Dermis blood vessel endothelial cell (primary cell): ENCODE measurements around the gene ABL1. TPM values are rescaled to one million over a fixed set of nuclear protein-coding genes. Genes with fewer than 3 reads are reported as not detected.

ENCODE experiments used
- DNase-seq: peaks from one replicate; pipeline ENCODE4 v3.0.0; 2010
- total RNA-seq: library from RNA; depleted of rRNA; stranded (reverse); fragments of >200 nt; gene quantifications from 2 replicates; pipeline ENCODE4 v1.2.3, GENCODE V29; 2014

The ABL1 gene
- total RNA-seq, 1 donor from 2014 or later: 42.5 TPM

DNA sequence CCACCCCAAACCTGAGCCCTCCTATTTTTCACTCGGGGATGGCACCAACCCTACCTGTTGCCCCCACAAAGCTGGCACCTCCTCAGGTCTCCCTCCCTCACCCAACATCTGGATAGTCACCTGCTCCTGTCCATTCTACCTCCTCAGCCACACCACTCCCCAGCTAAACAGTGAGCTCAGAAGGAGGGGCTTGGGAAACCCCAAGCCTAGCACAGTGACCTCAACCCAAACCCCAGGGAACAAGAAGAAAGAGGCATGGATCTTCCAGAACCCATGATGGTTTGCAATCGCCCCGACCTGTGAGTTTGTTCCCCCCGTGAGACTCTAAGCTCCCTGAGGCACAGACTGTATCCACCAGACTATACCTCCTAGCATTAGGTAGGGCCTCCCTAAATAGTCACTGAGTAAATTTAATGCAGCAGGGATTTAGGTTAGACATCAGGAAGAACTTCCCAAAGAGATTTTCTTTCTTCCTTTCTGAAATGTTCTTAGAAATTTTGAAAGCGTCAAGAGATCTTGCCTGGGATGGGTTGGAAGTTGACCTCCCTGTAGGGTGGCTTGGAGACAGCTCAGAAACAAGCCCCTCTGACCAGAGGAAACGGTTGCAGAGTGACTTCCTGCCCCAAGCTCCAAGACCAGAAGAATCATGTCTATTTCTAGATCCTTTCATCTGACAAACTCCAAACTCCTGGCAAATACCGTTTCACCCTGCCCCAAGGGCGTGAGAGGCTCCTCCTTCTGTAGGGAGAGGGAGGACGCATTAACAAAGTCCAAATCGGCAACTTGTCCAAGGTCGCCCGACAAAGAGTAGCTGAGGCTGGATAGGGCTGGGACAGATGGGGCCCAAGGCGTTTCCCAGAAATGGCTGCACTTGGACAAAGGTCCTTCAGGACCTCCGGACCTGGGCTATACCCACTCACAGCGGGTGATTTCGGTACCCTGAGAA, 99.9 kb downstream of the ABL1 start:
- no peak for DNase-seq

GRCh38 chr9:130935648-130936271, 100.7 kb downstream of the ABL1 start:
- DNase-seq: no peak

DNA sequence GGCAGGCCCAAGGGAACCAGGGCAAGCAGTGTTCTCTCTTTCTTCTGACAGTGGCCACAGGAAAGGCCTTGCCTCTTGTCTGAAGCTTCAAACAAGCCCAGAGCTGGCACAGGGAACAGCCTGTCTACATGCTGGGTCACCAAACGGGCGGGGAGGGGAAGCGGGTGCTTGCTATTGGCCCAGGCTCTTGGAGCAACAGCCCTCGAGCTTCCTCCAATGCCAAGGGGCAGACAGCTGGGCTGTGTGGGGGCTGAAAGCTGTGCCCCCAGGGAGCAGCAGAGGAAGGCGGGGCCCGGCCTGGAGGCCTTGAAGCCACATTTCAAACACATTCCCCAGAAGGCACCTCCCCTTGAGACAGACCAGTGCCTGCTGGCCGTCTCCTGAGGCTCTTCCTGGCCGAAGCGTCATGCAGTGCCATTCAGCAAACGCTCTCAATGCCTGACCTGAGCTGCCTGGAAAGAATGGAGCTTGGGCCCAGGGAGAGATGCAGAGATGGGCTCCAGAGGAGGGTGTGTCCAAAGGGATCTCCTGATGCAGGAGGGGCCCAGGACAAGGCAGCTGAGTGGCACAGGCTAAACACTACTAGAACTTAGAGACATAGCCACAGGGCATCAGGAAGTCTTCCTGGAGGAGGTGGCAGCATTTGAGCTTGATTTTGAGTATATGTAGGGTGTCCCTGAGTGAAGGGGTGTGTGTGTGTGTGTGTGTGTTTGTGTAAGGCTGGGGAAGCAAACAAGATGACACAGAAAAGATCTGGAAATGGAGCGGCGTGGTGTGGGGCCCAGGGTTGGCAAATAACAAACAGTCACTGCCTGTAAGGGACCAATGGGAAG, 101.4 kb downstream of the ABL1 start:
- peak; percentile 28 for DNase-seq

Other genes with a start within 250 kb of the ABL1 start
- not detected in 2 replicates for gene PRDM12, start 170.7 kb upstream of the ABL1 start, total RNA-seq
- 31.9 and 33.5 TPM in 2 replicates for gene EXOSC2, start 141.5 kb upstream of the ABL1 start, total RNA-seq
- not detected in 2 replicates for gene QRFP, start 61.6 kb downstream of the ABL1 start, total RNA-seq
- gene FIBCD1, start 104.0 kb downstream of the ABL1 start, total RNA-seq: under 0.01 and 0.05 TPM in 2 replicates
- gene LAMC3, start 173.9 kb downstream of the ABL1 start, total RNA-seq: 0.51 and 4.7 TPM in 2 replicates